Prostate gland (tissue), 2 donors: ENCODE data around the gene PRKG1.

ENCODE experiments used
- CTCF ChIP-seq, 4 experiments: fragments of 200-600 bp in 2 of 4; fragments of 450-650 bp in 2 of 4; sonication (generic) in 2 of 4; IDR thresholded peaks; 1 replicate in 3 of 4; 2 replicates in 1 of 4; pipeline ENCODE4 v1.5.1; 2016 to 2019; ENCODE audit warnings: antibody characterized with exemption in 4 of 4, mild to moderate bottlenecking in 2 of 4, moderate library complexity in 2 of 4
- POLR2A ChIP-seq: fragments of 450-650 bp; IDR thresholded peaks from one replicate; pipeline ENCODE4 v1.6.1; 2016; ENCODE audit warnings: antibody characterized with exemption, mild to moderate bottlenecking
- POLR2AphosphoS5 ChIP-seq: sonication (generic); formaldehyde crosslinking; IDR thresholded peaks from one replicate; pipeline ENCODE4 v1.6.1; 2017; ENCODE audit warnings: antibody characterized with exemption

GRCh38 chr10:51077074-51077473 is 2.8 kb downstream of the PRKG1 start:
- TF ChIP-seq CTCF (IDR thresholded peaks at IDR 0.05) (no peak), POLR2A (no peak), POLR2AphosphoS5 (no peak)
